ENCODE data around the gene BCL2L1.

The BCL2L1 gene

DNA sequence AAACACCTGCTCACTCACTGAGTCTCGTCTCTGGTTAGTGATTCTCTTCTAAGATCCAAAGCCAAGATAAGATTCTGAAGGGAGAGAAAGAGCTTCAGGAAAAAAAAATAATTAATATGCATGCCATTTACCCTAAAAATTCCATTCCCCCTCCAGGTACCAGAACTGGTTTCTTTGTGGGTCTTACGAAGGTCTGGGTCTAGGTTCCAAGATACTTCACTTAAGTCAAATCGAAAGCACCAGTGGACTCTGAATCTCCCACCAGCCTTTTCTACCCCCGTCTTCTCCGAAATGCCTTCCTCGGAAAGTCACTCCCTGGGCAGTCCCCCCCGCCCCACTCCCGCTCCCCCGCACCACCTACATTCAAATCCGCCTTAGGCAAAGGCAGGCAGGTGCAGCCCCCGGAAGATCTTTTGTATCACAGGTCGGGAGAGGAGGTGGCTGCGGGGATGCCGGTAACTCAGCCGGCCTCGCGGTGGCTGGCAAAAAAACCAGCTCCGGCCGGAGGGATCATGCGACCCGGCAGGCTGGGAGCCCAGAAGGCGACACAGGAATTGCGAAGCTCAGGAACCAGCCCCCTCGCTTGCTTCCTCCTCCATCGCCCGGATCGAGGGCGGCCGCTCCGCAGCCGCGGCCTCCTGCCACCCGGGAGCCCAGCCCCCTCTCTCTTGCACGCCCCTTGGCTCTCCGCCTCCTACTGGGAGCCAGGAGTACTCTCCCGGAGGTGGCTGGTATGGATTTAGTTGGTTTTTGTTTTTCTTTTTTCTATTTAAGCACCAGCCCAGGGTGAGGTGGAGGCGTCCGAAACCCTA lies at the start of gene BCL2L1:
Gene BCL2L1 (minus strand): TSS at position 612 of the 812 bp plus-strand sequence. CDS start 650 bp downstream, outside the sequence.
- peak within 1 kb of the TSS; percentile 86 for H3K4me3 ChIP-seq (ENCODE audit: low read depth, low read length)
- DNase-seq (ENCODE audit: low read depth): peak; percentile 89
- TF ChIP-seq, protein P1, sequence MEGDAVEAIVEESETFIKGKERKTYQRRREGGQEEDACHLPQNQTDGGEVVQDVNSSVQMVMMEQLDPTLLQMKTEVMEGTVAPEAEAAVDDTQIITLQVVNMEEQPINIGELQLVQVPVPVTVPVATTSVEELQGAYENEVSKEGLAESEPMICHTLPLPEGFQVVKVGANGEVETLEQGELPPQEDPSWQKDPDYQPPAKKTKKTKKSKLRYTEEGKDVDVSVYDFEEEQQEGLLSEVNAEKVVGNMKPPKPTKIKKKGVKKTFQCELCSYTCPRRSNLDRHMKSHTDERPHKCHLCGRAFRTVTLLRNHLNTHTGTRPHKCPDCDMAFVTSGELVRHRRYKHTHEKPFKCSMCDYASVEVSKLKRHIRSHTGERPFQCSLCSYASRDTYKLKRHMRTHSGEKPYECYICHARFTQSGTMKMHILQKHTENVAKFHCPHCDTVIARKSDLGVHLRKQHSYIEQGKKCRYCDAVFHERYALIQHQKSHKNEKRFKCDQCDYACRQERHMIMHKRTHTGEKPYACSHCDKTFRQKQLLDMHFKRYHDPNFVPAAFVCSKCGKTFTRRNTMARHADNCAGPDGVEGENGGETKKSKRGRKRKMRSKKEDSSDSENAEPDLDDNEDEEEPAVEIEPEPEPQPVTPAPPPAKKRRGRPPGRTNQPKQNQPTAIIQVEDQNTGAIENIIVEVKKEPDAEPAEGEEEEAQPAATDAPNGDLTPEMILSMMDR (conservative IDR thresholded peaks at IDR 0.05; ENCODE audit: low read depth, low read length): peak; percentile 88

GRCh38 chr20:31770243-31770642 lies 47.6 kb upstream of the BCL2L1 start:
- no peak overlapping the region for H3K4me3 ChIP-seq (ENCODE audit: low read depth, low read length)
- TF ChIP-seq, protein P1 (conservative IDR thresholded peaks at IDR 0.05; ENCODE audit: low read depth, low read length): no peak
- DNase-seq (ENCODE audit: low read depth): no peak

DNA sequence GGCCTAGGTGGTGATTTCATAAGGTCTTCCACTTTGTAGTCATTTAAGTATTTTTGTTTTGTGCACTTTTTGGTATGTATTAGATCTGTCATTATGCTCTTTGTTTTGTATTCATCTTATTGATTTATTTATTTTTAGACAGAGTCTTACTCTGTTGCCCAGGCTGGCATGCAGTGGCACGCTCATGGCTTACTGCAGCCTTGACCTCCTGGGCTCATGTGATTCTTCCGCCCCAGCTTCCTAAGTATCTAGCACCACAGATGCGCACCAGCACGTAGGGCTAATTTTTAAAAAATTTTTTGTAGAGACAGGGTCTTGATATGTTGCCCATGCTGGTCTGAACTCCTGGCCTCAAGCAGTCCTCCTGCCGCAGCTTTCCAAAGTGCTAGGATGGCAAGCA lies 47.0 kb upstream of the BCL2L1 start:
- no peak overlapping the region for H3K4me3 ChIP-seq (ENCODE audit: low read depth, low read length)
- DNase-seq (ENCODE audit: low read depth): no peak
- TF ChIP-seq, protein P1 (conservative IDR thresholded peaks at IDR 0.05; ENCODE audit: low read depth, low read length): no peak

DNA sequence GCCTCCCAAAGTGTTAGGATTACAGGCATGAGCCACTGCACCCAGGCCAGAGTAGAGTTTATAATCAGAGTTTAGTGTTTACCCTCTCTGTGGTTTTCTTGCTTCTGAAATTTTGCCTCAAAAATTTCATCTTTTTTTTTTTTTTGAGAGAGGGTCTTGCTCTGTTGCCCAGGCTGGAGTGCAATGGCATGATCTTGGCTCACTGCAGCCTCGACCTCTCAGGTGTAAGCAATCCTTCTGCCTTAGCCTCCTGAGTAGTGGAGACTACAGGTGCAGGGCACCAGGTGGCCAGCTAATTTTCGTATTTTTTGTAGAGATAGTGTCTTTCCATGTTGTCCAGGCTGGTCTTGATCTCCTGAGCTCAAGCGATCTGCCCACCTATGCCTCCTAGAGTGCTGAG lies 45.1 kb upstream of the BCL2L1 start:
- H3K4me3 ChIP-seq (ENCODE audit: low read depth, low read length): no peak overlapping the region

GRCh38 chr20:31764641-31765305 lies 42.1 kb upstream of the BCL2L1 start:
- no peak overlapping the region for H3K4me3 ChIP-seq (ENCODE audit: low read depth, low read length)
- peak; percentile 40 for DNase-seq (ENCODE audit: low read depth)
- TF ChIP-seq, protein P1 (conservative IDR thresholded peaks at IDR 0.05; ENCODE audit: low read depth, low read length): no peak

More for the DNA sequence above, 45.1 kb upstream of the BCL2L1 start:
- DNase-seq (ENCODE audit: low read depth): no peak
- TF ChIP-seq, protein P1 (conservative IDR thresholded peaks at IDR 0.05; ENCODE audit: low read depth, low read length): no peak

DNA sequence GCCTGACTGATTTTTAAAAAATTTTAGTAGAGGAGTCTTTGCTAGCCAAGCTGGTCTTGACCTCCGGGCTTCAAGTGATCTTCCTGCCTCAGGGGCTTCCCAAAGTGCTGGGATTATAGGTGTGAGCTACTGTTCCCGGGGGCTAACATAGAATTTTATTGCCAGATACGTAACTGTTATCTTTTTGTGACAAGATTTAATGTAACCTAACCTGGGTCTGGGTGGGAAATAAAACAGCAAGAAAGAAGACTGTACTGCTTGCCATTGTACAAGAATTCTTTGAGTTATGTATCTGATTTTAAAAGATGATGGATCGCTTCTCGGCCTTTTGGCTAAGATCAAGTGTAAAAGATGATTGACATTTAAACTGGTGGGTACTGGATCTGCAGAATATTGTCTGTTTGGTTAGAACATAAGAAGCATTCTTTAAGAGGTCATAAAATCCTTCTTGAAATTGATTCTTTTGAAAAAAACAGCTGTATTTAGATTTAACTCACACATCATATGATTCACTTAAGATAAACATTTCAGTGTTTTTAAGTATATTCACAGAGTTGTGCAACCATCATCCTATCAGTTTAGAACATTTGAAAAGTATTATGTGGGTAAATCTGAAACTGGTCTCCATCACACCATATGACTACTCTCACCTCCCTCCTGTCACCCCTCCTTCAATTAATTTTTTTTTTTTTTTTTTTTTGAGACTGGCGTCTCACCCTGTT lies 38.0 kb upstream of the BCL2L1 start:
- H3K4me3 ChIP-seq (ENCODE audit: low read depth, low read length): no peak overlapping the region
- TF ChIP-seq, protein P1 (conservative IDR thresholded peaks at IDR 0.05; ENCODE audit: low read depth, low read length): no peak
- peak; percentile 83 for DNase-seq (ENCODE audit: low read depth)
